CD4-positive, alpha-beta T cell treated with Interferon gamma for 1 hour (primary cell): ENCODE data around the gene PRRT3.
A peak's percentile ranks its signal among the peaks of the same experiment; 100 is the strongest.
"Not testable (repeated sequence)": the region's sequence is repeated elsewhere in the genome, so short reads cannot be mapped to it uniquely, and the experiment has no call there.

ENCODE experiments used
- DNase-seq: peaks from one replicate; pipeline ENCODE4 v3.0.0-alpha.2; 2020

Gene PRRT3

DNA sequence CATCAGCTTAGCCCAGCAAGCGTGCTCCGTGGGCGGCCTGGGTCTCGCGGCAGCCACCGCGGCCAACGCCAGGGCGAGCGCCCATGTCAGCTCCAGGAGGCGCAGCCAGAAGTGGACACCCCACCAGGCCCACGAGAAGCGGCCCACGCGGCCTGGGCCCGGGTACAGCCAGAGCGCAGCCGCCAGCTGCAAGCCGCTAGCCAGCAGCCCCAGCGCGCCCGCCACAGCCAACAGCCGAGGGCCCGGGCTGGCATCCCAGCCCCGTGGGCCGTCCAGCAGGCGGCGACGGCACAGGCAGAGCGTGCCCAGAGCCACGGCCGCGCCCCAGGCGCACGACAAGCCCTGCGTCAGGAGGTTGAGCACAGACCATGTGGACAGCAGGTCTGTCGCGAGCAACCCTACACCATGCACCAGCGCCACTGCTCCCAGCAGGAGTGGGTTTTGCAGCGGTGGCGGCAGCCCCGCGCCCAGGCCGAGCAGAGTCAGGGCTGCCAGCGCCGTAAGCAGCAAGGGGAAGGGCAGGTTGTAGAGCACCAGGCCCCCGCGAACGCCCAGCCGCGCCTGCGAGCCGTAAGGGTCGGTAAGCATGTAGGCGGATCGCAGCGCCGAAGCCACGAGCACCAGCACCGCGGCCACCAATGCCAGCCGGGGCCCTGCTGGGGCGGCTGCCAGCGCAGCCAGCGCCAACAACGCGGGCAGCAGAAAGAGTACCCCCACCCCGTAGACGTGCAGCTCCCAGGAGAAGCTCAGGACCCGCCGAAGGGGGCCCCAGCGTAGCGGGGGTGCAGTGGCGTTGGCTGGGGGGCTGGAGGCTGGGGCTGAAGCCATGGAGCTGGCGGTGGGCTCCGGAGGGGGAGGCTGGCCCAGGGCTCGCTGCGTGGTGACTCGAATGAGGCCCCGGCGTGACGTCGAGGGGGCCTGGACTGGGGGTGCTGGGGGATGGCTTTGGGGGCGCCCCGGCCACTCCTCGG, 4.9 kb downstream of the PRRT3 start:
- no peak for DNase-seq

DNA sequence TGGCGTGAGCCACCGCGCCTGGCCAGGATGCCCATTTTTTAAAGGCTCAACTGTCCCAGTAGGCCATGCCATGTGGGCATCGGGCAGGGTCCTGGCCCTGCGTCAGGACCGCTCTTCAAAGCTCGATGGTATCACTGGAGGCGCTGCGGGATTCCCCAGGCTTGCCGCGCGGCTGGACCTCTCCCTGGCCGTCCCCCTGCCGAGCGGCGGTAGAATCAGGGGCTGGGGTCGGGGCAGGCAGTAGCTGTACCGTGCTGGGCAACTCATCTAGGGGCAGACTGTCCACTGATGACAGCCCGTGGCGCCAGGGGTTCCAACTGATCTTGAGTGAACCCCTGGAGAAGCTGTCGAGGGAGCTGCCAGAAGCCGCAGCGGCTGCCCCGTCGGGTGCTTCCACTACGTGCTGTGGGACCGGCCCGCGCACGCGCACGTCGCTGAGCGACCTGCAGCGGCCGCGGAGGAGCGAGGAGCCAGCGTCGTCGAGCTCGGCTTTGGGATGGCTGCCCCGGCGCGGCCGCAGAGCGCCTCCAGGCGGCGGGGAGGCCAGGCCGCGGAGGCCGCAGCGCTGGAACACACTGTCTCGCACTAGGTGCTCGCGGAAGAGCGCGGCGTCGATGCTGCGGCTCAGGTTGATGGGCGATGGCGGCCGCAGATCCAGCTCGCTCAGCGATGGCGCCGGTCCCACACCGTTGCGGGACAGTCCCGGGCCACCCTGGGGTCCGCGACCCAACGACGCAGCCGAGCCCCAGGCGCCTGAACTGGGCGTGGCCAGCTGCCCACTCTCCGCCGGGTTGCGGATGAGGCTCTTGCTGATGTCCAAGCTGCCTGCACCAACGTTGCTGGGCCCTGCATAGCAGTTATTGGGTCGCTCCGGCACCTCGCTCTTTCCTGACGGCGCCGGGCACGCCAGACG, 5.8 kb downstream of the PRRT3 start:
- DNase-seq, result peak; percentile 90

DNA sequence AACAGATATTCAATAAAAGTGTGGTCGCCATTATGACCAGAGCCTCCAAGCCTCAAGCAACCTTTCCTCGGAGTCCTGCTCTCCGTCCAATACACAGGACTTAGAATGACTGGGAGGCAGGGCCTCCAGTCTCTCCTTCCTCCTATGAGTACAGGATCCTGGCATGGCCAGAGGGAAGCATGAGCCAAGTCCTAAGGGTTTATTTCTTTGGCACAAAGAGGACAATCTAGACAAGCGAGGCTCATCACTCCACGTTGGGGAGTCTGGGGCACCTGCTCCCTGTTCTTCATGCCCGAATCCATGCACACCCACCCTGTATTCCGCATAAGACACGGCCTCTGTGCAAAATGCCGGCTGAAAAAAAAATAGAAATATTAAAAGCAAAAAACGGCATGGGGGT, 6.8 kb downstream of the PRRT3 start:
- DNase-seq, result no peak

DNA sequence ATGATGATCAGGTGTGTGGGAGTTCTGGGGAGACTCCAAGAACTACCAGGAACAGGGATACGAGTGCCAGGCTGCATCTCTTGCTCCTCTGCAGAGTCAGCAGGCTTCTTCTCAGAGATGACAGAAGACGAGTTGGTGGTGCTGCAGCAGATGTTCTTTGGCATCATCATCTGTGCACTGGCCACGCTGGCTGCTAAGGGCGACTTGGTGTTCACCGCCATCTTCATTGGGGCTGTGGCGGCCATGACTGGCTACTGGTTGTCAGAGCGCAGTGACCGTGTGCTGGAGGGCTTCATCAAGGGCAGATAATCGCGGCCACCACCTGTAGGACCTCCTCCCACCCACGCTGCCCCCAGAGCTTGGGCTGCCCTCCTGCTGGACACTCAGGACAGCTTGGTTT, 7.9 kb downstream of the PRRT3 start:
- no peak for DNase-seq

DNA sequence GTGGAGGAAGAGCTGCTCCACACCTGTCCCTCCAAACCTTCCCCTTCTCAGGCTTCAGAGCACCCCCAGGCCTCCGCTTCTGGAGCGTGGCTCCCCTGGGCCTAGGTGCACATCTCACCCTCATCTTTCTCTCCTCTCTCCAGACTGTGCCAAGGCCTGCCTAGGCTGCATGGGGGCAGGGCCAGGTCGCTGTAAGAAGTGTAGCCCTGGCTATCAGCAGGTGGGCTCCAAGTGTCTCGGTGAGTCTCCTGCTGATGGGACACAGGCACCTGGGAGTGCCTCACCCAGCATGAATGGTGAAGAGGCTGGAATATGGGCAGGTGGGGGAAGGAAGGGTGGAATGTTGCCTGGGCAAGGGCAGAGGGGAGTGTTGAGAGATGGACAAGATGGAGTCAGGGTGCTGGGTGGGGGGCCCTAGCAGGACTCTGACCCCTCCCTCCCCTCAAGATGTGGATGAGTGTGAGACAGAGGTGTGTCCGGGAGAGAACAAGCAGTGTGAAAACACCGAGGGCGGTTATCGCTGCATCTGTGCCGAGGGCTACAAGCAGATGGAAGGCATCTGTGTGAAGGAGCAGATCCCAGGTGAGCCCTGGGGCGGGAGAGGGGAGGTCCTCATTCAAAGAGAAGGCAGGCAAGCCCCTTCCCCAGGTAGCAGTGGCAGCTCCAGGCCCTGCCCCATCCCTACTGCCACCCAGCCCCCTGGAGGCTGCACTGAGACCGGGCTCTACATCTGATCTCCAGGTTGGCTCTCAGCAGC, 9.1 kb downstream of the PRRT3 start:
- DNase-seq, result no peak

DNA sequence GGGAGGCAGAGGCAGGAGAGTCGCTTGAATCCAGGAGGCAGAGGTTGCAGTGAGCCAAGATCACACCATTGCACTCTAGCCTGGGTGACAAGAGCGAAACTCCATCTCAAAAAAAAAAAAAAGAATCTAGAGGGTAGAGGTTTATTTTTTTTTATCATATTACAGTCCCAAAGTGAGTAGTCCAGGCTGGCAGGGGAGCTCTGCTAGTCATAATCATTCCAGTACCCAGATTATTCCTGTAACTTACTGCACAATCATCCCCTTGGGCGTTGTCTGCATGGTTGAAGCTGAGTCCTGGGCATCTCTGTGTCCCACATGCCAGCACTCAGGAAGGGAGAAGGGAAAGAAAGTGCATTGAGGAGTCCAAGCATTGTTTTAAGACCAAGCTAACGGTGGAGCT, 10.0 kb downstream of the PRRT3 start:
- no peak for DNase-seq

DNA sequence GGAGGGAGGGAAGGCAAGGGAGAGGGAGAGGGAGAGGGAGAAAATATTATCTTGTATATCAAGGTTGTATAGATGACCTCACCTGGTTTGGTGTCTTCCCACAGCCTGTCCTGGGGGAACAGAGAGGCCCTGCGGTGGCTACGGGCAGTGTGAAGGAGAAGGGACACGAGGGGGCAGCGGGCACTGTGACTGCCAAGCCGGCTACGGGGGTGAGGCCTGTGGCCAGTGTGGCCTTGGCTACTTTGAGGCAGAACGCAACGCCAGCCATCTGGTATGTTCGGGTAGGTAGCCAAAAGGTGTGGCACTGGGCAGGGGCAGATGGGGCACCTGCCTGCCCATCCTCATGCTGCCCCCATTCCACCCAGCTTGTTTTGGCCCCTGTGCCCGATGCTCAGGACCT, 11.5 kb downstream of the PRRT3 start:
- no peak for DNase-seq

DNA sequence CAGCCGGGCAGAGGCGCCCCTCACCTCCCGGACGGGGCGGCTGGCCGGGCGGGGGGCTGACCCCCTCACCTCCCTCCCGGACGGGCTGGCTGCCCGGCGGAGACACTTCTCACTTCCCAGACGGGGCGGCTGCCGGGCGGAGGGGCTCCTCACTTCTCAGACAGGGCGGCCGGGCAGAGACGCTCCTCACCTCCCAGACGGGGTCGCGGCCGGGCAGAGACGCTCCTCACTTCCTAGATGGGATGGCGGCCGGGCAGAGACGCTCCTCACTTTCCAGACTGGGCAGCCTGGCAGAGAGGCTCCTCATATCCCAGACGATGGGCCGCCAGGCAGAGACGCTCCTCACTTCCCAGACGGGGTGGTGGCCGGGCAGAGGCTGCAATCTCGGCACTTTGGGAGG, 12.3 kb downstream of the PRRT3 start:
- not testable (repeated sequence) for DNase-seq

DNA sequence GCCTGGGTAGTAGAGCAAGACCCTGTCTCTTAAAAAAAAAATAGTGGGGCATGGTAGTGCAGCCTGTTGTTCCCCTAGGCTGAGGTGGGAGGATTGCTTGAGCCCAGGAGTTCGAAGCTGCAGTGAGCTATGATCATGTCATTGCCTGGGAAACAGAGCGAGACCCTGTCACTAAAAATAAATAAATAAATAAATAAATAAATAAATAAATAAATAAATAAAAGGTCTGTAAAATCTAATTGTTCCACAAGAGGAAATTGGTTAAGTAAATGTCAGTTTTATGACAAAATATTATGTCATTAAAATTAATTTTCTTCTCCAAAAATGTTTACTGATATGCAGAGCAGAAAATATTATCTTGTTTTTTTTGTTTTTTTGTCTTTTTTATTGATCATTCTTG, 13.2 kb downstream of the PRRT3 start:
- no peak for DNase-seq

DNA sequence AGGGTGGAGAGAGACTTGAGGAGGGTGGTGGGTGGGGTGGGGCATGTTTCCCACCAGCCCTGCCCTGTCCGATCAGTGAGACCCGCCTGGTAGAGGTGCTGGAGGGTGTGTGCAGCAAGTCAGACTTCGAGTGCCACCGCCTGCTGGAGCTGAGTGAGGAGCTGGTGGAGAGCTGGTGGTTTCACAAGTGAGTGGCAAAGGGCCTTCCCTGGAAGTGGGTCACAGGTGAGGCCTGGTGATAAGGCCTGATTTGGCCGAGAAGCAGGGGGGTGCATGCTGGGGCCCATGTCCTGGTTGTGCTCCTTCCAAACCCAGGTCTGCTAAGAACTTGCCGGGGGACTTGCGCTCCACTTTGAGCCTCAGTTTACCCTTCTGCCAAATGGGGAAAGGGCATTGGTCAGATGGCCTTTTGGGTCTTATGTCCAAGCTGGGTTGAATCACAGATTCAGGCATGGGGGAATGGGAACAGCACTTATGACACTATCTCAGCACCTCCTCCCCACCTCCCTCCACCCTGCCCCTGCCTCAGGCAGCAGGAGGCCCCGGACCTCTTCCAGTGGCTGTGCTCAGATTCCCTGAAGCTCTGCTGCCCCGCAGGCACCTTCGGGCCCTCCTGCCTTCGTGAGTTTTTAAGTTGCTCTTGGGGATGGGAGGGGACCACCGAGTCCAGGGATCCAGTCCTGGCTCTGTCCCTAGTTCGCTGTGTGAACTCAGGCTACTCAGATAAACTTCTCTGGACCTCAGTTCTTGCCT, 14.5 kb downstream of the PRRT3 start:
- no peak for DNase-seq

DNA sequence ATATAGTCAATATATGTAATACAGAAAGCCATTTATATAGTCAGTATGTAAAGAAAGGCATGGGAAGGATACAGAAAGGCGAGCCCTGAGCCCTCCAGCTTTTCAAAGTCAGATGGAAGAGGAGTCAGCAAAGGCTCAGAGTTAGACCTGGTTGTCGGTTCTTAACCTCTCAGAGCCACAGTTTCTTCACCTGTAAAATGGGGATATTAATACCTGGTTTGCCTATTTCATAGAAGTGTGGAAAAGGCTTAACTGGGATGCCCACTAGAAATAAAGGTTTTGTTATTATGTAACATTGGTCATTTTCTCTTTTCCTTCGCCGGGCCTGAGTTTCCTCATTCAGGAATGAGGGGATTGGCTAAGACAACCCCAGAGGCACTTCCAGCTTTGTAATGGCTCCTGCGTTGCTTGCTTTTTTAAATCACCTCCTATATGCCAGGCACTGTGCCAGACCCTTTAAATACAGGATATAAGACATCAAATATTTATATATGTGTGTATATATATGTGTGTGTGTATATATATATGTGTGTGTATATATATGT, 16.2 kb downstream of the PRRT3 start:
- DNase-seq, result no peak

DNA sequence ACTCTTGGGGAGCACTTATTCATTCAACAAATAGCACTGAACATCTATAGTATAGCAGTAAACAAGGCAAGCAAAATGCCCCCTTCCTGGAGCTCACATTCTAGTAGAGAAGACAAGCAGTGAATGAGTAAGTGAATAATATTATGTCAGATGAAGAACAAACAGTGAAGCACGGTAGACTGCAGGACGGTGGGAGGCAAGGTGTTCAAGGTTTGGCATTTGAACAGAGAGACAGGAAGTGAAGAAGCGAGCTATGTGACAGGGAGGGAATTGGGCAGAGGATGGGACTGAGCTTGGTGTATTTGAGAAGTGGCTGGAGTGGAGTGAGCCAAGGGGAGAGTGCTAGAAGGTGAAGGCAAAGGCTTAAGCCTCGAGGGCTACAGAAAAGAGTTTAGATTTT, 17.2 kb downstream of the PRRT3 start:
- no peak for DNase-seq

DNA sequence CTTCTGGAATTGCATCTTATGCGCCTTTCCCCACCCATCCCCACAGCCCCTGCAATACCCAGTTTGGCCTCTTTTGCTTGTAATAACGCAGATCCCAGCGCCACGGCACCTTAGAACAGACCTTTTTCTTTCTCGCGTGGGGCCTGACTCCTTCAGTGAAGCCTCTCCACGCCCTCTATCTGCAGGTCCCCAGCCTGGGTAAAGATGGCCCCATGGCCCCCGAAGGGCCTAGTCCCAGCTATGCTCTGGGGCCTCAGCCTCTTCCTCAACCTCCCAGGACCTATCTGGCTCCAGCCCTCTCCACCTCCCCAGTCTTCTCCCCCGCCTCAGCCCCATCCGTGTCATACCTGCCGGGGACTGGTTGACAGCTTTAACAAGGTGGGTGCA, 18.0 kb downstream of the PRRT3 start:
- DNase-seq, result peak; percentile 26

DNA sequence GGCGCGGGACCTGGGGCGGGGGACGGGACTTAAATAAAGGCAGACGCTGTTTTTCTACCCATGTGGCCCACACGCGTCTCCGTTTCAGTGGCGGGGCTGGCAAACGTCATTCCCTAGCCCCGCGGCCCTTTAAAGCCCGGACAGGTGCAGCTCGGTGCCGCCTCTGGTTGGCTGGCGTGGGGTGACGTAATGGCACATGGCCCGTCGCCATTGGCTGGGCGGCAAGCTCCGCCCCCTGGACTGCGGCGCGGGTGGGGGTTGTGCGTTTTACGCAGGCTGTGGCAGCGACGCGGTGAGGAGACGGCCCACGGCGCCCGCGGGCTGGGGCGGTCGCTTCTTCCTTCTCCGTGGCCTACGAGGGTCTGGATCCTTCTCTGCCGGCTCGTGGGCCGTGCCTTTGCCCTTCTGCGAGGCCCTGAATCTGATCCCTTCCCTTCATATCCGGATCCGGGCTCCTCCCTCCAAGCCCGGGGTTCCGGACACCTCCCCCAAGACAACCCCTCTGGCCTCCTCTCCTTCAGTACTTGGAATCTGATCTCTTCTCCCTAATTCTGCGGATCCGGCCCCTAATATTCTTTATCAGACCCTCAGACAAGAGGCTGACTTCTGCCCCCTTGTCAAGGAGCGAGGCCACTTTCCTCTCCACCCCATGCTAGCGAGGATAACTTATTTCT, 18.5 kb downstream of the PRRT3 start, which contains the start of gene CRELD1:
Gene CRELD1, plus strand, starts transcription at position 274 of the 674 bp plus-strand sequence. CDS start 605 bp downstream, outside the sequence.
- DNase-seq, result peak; percentile 97

DNA sequence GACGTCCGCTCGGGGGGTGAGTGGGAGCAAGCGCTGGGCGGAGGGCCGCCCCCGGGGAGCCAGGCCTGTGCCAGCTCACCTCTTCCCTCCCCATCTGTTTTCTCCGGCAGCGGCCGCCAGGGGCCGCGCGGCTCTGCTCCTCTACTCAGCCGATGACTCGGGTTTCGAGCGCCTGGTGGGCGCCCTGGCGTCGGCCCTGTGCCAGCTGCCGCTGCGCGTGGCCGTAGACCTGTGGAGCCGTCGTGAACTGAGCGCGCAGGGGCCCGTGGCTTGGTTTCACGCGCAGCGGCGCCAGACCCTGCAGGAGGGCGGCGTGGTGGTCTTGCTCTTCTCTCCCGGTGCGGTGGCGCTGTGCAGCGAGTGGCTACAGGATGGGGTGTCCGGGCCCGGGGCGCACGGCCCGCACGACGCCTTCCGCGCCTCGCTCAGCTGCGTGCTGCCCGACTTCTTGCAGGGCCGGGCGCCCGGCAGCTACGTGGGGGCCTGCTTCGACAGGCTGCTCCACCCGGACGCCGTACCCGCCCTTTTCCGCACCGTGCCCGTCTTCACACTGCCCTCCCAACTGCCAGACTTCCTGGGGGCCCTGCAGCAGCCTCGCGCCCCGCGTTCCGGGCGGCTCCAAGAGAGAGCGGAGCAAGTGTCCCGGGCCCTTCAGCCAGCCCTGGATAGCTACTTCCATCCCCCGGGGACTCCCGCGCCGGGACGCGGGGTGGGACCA, 19.2 kb downstream of the PRRT3 start:
- DNase-seq, result peak; percentile 88

DNA sequence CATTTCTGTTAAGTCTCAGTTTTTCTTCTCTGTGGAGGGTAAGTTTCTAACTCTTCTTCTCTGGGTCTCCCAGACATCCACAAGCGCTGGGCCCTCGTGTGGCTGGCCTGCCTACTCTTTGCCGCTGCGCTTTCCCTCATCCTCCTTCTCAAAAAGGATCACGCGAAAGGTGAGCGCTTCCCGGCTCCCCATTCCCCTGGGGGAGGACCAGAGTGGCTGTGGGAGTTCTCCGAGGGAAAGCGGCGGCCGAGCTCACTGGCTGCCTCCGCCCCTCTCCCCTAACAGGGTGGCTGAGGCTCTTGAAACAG, 19.7 kb downstream of the PRRT3 start:
- no peak for DNase-seq

DNA sequence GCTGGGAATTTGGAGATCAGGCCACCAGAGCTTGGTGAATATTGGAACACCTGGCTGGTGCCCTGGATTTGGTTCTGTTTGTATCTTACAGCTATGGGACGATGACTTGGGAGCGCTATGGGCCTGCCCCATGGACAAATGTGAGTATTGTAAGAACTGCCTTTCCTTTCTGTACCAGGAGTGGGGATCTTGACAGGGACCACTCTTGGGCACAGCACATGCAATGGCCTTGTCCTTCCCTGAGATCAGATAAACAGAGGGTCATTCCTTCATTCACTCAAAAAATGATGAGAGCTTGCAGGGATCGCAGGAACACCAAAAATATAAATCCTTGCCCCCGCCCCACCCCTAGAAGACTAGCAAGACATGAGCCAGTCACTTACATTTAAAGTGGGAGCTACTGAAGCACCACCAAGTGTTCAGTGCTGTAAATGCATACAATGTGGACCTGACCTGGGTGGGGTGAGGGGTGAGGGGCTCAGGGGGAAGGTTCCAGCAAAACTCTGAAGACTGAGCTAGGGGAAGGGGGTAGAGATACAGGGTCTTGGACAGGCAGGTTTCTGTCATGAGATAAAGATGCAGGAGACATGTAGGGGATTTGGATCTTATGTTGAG, 21.3 kb downstream of the PRRT3 start:
- no peak for DNase-seq

DNA sequence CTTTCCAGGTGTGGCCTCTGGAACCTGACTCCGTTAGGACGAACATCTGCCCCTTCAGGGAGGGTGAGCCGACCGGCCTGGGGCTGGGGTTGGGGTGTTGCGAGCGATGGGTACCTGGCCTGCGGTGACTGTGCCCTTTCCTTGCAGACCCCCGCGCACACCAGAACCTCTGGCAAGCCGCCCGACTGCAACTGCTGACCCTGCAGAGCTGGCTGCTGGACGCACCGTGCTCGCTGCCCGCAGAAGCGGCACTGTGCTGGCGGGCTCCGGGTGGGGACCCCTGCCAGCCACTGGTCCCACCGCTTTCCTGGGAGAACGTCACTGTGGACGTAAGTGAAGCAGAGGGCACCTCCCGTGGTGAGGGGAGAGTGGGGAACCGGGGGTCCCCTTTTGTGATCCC, 24.1 kb downstream of the PRRT3 start:
- DNase-seq, result no peak

DNA sequence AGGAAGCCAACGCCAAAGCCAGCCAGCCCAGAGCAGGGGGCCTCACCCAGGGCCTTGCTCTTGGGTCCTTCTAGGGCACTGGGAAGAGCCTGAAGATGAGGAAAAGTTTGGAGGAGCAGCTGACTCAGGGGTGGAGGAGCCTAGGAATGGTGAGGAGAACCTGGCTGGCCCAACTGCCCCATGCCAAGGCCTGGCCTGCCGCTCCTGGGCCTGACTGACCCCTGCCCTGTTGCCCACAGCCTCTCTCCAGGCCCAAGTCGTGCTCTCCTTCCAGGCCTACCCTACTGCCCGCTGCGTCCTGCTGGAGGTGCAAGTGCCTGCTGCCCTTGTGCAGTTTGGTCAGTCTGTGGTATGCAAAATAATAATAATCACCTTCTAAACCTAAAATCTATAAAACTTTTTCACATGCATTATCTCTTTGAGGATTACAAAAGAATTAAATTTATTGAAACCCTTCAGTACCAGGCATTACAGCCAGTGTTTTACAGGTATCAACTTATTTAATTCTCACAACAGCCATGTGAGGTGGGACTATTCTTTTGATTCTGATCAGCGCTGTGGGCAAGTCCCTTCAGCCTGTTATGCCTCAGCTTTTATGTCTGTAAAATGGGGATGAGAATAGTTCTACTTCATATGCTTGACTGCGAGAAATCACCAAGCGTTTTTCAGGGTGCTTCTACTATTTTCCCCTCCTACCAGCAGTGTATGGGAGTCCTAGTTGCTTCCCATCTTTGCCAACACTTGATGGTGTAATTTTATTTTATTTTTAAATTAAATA, 33.8 kb downstream of the PRRT3 start:
- no peak for DNase-seq
